ENCODE results near the gene FBLL1.

GRCh38 chr5:168502563-168503237 is 26.4 kb upstream of the FBLL1 start:
- no peak for TF ChIP-seq E2F4 (IDR thresholded peaks at IDR 0.05; ENCODE audit: low read depth, low read length)
- TF ChIP-seq CHD2 (IDR thresholded peaks at IDR 0.05; ENCODE audit: borderline replicate concordance, low read depth, low read length), result no peak
- TF ChIP-seq CTCF (IDR thresholded peaks at IDR 0.05 in 2 of 3, conservative IDR thresholded peaks at IDR 0.05 in 1 of 3; ENCODE audit: control insufficient read depth in 2 of 3, extremely low read depth in 1 of 3, insufficient read depth in 1 of 3, low read depth in 3 of 3, low read length in 3 of 3), result no peak
- TF ChIP-seq REST (IDR thresholded peaks at IDR 0.05; ENCODE audit: low read depth, low read length), result no peak
- no peak for TF ChIP-seq SIN3A (IDR thresholded peaks at IDR 0.05; ENCODE audit: low read depth, low read length)
- TF ChIP-seq ESRRA (IDR thresholded peaks at IDR 0.05; ENCODE audit: low read length), result no peak
- no peak for TF ChIP-seq RFX5 (IDR thresholded peaks at IDR 0.05; ENCODE audit: low read depth, low read length)
